Measurements from ENCODE around the gene CER1.
"Not testable (repeated sequence)": the region's sequence is repeated elsewhere in the genome, so short reads cannot be mapped to it uniquely, and the experiment has no call there.

The CER1 gene

DNA sequence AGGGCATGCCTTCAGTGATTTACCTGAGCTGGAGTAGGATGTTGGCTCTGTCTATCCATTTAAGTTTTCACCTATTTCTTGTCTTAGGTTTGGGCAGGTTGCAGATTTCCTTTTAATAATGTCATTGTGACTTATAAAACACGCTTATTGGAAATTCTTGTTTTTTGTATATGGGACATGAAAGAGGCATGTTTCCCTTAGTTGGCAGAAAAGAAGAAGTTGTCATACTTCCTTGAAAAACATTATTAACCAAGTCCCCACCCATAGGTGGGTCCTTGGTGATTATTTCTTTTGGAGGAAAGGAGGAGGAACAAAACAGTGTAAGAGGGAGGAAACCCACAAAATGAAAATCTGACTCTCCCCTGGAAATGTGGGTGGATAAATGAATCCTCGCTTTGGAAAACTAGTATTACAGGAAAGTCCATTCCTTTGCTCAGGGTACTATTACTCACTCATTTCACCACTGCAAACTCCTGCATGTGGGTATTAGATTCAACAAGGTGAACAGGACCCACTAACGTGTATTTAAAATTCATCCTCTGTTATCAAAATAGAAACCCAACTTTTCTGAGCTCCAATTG lies 9.3 kb downstream of the CER1 start:
- DNase-seq: no peak

DNA sequence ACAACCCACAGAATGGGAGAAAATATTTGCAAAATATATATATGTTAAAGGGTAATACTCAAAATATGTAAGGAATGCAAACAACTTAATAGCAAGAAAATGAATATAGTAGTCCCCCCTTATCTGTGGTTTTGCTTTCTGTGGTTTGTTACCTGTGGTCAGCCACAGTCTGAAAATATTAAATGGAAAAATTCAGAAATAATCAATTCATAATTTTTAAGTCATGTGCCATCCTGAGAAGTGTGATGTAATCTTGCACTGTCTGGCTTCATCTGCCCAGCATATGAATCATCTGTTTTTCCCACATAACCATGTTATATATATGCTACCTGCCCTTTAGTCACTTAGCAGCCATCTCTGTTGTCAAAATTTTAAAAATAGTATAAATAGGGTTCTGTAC lies 11.7 kb downstream of the CER1 start:
- no peak for DNase-seq

DNA sequence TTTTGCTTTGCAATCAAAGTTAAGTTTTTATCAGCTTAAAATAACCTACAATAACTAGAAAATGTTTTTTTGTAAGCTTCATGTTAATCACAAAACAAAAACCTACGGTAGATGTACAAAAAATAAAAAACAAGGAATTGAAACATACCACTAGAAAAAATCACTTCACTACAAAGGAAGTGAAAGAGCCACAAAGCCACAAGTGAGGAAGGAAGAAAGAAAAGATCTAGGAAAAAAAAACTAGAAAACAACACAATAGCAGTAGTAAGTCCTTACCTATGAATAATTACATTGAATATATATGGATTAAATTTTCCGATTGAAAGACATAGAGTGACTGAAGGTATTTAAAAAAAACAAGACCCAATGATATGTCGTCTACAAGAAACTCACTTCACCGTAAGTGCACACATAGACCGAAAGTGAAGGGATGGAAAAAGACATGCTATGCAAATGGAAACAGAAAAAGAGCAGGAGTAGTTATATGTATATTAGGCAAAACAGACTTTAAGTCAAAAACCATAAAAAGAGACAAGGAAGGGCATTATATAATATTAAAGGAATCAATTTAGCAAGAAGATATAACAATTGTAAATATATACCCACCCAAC lies 15.9 kb downstream of the CER1 start:
- DNase-seq: no peak

DNA sequence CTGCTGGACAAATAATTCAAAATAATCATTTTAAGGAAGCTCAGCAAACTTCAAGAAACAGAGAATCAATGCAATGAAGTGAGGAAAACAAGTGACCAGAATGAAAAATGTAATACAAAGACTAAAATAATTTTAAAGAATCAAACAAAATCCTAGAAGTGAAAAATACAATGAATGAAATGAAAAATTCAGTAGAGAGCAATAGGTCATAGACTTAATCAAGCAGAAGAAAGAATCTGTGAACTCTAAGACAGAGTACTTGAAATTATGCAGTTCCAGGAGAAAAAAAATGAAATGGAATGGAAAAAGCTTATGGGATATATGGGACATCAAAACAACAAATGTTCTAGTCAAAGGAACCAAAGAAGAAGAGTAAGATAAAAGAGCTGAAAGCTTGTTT lies 17.5 kb downstream of the CER1 start:
- no peak for DNase-seq

DNA sequence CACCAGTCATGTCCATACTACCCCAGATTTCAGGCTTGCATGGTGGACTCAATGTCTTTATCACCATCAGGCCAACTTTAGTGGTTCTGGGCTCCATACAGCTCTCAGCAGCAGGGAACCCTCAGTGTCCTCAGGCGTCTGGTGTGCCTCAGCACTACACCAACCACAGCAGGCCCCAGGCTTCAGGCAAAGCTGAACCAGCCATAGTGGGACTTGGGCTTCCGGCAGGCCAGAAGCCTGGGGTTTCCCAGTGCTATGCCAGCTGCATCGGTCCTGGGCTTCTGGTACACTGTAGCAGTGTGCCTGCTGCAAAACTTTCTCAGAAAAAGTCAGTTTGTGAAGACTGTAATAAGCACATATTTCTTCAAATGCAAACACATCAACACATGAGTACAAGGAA lies 18.3 kb downstream of the CER1 start:
- DNase-seq: no peak

DNA sequence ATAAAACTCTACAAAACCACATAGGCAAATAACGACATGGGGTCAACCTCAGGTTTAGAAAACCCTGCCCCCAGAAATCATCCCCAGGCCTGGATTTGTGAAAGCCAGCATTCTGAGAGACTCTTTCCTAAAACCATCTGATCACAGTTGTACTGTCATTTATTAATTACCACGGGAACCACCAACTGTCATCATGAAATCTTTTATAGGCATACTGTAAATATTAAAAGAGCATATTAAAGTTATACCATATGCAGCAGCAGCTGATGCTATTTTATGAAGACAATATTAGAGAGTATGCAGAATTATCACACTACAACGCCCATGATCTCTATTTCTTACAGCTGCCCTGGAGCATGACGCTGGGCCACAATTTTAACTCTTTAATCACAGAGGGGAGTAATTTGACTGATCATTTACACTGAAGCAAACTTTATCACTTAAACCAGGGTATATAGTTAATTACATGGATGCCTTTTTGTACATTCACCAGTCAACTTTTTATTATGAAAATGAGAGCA lies 20.3 kb downstream of the CER1 start:
- no peak for DNase-seq

DNA sequence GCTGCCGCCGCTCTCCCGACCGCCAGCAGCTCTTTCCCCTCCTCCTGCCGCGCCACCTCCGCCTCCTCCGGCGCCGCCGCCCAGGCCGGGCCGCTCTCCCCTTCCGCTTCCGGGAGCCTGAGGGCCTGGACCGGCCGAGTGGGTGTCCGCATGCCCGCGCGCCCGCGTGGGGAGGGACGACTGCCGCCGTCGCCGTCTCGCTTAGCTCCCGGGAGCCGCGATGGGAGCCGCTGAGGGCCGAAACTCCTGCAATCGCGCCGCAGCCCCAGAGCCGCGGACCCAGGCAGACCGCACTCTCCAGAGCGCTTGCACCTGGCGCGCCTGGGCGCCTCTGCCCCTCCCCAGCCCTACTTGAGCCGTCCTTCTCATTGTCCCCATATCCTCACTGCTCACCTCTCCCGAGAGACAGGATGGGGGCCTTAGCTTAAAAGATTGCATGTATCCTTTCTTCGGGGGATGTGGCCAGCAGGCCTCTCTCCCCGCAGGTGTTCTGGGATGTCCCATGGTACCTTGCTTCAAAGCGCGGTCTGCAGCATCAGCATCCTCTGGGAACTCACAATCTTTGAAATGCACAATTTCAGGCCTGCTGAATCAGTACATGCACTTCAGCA lies 29.2 kb downstream of the CER1 start, which contains the start of gene ZDHHC21:
TSS of gene ZDHHC21 (minus strand) at position 182 of the 611 bp plus-strand sequence. CDS start 19,092 bp downstream, outside the sequence.
- DNase-seq: peak; percentile 43

DNA sequence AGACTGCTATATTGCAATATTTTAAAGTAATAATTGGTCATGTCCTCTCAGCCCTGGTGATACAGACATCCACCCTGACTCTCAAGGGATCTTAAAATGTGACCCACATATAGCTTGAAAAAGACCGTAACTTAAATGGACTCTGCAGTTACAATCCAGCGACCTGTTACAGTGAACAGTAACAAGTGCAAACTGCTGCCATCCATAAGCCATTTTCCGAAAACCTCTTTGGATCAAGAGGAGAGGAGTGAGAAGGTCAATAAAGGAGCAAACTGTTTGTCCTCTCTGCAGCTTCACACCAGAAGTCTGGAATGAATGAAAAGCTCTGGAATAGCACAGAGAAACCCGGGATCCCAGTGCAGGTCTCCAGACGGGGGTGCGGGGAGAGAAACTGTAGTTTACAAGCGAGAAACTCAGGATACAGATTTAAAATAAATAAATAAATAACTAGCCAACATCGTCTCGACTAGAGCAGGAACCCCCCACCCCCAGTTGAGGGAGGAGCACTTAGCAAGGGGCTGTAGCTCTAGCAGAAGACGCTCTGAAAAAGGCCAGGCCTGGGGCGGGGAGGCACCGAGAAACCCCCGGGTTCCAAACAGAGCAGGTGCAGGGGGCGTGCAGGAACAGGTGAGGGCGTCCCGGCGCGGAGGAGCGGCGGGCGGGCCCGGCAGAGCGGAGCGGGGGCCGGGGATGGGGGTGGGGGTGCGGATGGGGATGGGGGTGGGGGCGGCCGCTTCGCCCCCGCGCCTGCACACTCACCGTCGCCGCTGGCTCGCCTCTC lies 29.9 kb downstream of the CER1 start:
- peak; percentile 21 for DNase-seq

DNA sequence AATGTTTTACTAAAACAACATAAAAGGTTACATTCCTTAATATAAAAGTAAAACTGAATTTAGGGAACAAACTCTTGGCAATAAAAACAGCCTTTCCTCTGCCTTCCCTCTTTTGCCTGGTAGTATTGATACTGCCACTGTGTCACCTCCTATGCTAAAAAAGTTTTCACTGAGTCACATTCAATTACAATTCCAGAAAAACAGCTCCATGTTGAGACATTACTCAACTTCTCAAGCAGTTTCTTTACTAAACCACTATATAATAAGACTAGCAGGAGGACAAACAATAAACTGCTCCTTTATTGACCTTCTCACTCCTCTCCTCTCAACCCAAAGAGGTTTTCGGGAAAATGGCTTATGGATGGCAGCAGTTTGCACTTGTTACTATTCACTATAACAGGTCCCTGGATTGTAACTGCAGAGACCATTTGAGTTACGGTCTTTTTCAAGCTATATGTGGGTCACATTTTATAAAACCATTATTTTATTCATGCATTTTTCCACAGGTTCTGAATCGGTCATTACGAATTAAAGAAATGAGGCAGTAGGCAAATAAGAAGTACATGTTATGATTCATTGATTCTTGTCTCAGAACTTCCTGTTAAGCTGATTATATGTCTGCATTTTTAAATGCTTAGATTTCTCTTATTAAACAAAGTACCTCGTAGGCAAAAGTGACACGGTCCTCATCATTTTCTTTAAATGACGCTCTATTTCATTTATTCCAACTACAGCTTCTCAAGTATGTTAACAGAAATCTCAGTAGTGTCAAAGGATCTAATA lies 31.4 kb downstream of the CER1 start:
- no peak for DNase-seq

DNA sequence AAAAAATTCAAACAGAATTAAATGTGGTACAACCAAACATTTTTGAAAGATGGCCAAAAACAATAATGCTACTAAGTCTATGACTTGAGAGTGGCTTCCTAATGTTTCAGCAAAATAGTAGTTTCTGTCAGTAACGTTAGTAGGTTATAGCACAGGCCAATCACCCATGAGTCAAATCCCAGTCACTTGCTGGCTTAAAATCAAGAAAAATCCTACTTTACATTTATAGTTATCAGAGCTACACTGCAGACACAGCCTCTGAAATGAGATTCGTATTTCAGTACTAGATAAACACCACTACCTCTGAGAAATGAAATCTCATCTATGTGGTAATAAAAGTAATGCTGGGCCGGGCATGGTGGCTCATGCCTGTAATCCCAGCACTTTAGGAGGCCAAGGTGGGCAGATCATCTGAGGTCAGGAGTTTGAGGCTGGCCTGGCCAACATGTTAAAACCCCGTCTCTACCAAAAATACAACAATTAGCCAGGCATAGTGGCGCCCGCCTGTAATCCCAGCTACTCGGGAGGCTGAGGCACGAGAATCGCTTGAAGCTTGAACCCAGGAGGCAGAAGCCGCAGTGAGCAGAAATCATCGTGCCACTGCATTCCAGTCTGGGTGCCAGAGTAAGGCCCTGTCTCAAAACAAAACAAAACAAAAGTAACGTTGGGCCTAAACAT lies 35.4 kb downstream of the CER1 start:
- DNase-seq: no peak

DNA sequence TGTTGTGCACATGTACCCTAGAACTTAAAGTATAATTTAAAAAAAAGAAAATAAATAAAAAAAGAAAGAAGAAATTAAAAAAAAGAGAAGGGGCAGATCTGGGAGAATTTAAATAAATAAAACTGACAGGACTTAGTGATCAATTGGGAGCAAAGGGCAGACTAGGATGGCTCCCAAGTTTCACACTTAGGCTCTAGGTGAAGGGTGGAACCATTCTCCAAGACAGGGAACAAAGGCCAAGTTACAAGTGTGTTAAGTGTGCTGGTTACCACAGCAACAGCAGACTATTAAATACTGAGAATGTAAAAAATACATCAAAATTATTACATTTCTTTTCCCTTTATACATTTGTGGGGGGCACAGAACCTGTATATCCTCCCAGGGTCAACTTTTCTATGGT lies 36.4 kb downstream of the CER1 start:
- no peak for DNase-seq

DNA sequence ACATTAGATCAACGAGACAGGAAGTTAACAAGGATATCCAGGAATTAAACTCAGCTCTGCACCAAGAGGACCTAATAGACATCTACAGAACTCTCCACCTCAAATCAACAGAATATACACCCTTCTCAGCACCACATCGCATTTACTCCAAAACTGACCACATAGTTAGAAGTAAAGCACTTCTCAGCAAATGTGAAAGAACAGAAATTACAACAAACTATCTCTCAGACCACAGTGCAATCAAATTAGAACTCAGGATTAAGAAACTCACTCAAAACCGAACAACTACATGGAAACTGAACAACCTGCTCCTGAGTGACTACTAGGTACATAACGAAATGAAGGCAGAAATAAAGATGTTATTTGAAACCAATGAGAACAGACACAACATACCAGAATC lies 39.9 kb downstream of the CER1 start:
- DNase-seq: not testable (repeated sequence)

DNA sequence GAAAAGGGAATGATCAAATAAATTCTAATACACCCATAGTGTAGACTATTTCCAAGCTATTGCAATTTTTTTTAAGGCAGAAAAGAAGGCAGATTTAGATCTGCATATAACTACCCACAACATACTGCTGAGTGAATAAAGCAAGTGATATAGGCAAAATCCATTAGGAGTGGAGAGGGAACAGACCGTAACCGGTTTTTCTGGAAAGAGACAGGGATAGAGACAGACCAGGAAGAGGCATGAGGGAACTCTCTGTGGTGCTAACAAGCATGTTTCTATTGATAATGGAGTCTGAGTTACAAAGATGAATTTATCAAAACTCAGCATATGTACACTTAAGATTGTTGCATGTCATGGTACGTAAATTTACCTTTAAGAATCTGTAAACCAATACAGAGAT lies 43.8 kb downstream of the CER1 start:
- no peak for DNase-seq

DNA sequence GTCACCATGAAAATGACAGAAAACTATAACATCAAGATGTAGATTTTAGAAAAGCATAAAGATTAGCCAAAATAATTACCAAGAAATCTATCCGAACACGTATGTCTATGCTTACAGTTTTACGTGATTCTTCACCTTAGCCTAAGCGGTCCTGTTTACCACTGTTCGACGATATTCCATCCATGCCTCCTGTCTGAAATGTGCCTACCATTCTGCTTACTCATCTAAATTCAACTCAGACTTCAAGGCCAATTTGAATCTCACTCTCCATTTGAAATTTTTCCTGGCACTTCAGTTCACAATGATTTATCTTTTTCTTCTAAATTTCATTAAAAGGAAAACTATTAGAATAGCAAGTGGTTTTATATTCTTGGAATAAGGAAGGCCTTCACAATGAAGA lies 44.7 kb downstream of the CER1 start:
- DNase-seq: no peak

DNA sequence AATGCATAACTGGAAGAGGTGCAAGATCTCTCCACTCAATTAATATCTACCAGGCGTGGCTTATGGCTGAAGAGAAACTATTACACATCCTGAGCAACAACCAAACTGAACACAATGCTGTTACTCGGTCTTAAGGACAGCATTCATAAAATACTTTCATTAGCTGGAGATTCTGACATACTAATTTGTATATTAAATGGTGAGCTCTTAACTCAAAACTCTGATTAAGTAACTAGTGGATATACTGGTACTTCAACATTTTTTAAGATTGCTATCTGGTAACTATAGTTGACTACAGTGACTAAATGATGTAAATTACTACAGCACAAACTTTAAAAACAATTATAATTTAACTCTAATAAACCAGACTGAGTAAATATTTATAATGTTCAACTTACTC lies 45.1 kb downstream of the CER1 start:
- DNase-seq: no peak

DNA sequence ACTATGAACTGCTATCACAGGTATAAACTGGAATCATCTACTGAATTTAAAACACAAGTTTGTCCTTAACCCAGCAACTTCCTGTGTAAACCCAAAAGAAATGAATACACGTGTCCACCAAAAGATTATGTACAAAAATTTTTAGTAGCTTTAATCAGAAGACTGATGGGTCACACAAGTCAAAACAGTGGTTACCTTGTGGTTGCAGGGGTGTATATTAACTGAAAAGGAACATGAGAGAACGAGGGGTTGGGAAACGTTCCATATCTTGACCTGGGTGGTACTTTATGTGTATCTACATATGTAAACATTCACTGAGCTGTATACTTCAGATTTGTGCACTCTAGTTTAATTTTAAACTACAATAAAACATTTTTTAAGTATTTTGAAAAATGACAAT lies 47.9 kb downstream of the CER1 start:
- no peak for DNase-seq

DNA sequence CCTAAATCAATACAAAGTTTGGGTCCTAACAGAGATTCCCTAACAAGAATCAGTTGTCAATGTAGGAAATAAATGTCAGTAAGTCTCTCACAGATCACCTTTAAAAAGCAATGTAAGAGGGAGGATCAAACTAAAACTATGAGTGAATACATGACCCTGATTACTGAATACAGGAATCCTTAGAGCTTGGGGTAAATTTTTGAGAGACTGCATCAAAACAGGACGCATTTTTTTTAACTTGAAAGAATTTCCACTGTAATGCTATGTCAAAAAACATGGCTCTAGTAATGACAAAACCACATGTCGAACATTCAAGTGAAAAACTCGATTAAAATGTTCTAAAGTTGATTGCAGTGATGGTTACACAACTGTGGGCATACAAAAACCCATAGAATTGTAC lies 51.2 kb downstream of the CER1 start:
- DNase-seq: no peak

DNA sequence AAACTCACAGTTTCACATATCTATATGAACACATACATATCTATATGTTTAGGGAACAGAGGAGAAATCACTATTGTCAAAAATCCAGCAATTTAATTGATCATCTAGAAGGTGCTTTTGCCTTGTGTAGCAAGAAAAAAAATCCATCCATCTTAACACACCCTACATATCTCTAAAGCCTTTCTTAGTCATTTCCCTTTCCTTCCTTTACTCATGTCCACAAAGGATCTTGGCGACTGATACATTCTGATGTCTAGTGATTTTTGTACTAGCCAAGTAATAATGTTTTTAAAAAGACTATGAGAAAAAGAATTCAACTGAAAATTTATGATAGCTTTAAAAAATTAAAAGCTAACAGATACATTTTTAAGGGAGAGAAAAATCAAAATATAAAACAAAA lies 51.8 kb downstream of the CER1 start:
- DNase-seq: no peak
